ENCODE measurements around the gene DYSF.

The DYSF gene

DNA sequence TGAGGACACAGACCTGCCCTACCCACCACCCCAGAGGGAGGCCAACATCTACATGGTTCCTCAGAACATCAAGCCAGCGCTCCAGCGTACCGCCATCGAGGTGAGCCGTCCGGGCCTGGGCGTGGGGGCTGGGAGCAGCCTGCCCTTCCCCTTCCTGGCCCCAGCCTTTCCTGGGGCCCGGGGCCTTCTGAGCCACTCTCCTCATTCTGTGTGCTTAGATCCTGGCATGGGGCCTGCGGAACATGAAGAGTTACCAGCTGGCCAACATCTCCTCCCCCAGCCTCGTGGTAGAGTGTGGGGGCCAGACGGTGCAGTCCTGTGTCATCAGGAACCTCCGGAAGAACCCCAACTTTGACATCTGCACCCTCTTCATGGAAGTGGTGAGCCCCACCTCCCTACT is 157.9 kb downstream of the DYSF start:
- no peak overlapping the region for H3K27ac ChIP-seq
- TF ChIP-seq ZFX (IDR thresholded peaks at IDR 0.05; ENCODE audit: borderline replicate concordance): no peak
- TF ChIP-seq, protein P1, sequence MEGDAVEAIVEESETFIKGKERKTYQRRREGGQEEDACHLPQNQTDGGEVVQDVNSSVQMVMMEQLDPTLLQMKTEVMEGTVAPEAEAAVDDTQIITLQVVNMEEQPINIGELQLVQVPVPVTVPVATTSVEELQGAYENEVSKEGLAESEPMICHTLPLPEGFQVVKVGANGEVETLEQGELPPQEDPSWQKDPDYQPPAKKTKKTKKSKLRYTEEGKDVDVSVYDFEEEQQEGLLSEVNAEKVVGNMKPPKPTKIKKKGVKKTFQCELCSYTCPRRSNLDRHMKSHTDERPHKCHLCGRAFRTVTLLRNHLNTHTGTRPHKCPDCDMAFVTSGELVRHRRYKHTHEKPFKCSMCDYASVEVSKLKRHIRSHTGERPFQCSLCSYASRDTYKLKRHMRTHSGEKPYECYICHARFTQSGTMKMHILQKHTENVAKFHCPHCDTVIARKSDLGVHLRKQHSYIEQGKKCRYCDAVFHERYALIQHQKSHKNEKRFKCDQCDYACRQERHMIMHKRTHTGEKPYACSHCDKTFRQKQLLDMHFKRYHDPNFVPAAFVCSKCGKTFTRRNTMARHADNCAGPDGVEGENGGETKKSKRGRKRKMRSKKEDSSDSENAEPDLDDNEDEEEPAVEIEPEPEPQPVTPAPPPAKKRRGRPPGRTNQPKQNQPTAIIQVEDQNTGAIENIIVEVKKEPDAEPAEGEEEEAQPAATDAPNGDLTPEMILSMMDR (IDR thresholded peaks at IDR 0.05): no peak

GRCh38 chr2:71611781-71612527 is 158.6 kb downstream of the DYSF start:
- no peak overlapping the region for H3K27ac ChIP-seq

GRCh38 chr2:71612581-71613402 is 159.4 kb downstream of the DYSF start:
- no peak for TF ChIP-seq ZFX (IDR thresholded peaks at IDR 0.05; ENCODE audit: borderline replicate concordance)
- TF ChIP-seq, protein P1 (IDR thresholded peaks at IDR 0.05): no peak
- no peak overlapping the region for H3K27ac ChIP-seq

More at GRCh38 chr2:71611781-71612527, 158.6 kb downstream of the DYSF start:
- TF ChIP-seq ZFX (IDR thresholded peaks at IDR 0.05; ENCODE audit: borderline replicate concordance): no peak
- TF ChIP-seq, protein P1 (IDR thresholded peaks at IDR 0.05): no peak

GRCh38 chr2:71613403-71613952 is 160.1 kb downstream of the DYSF start:
- TF ChIP-seq, protein P1 (IDR thresholded peaks at IDR 0.05): no peak
- TF ChIP-seq ZFX (IDR thresholded peaks at IDR 0.05; ENCODE audit: borderline replicate concordance): no peak

GRCh38 chr2:71613953-71614925 is 160.9 kb downstream of the DYSF start:
- H3K27ac ChIP-seq: no peak overlapping the region
- TF ChIP-seq ZFX (IDR thresholded peaks at IDR 0.05; ENCODE audit: borderline replicate concordance): no peak
- TF ChIP-seq, protein P1 (IDR thresholded peaks at IDR 0.05): no peak

More at GRCh38 chr2:71613403-71613952, 160.1 kb downstream of the DYSF start:
- H3K27ac ChIP-seq: no peak overlapping the region

- H3K27ac ChIP-seq: no peak overlapping the region
- TF ChIP-seq ZFX (IDR thresholded peaks at IDR 0.05; ENCODE audit: borderline replicate concordance): no peak
These were observed 161.8 kb downstream of the DYSF start for GRCh38 chr2:71614976-71615766.

All from 22Rv1 (cell line).